H9 (cell line): Measurements from ENCODE around the gene ZMYND8. TPM values are rescaled to one million over a fixed set of nuclear protein-coding genes. Genes with fewer than 3 reads are reported as not detected.
A peak's percentile ranks its signal among the peaks of the same experiment; 100 is the strongest.

Source experiments
- DNase-seq: peaks from one replicate; pipeline ENCODE4 v3.0.0-alpha.2; 2017
- H2AFZ ChIP-seq: one replicate; pipeline ENCODE4 v1.6.1; 2013; ENCODE audit warnings: mild to moderate bottlenecking, low read length, control low read depth, moderate library complexity
- H2AK5ac ChIP-seq: 2 replicates; pipeline ENCODE4 v1.6.1; 2013; ENCODE audit warnings: low read length, control low read depth, mixed read lengths; ENCODE audit not compliant: insufficient read length
- H2BK120ac ChIP-seq: one replicate; pipeline ENCODE4 v1.6.1; 2013; ENCODE audit warnings: low read depth, mild to moderate bottlenecking, low read length, control low read depth, inconsistent platforms; ENCODE audit not compliant: poor library complexity, severe bottlenecking
- H2BK12ac ChIP-seq: 2 replicates; pipeline ENCODE4 v1.6.1; 2013; ENCODE audit warnings: low read length, control low read depth, mixed read lengths, low read depth; ENCODE audit not compliant: insufficient read length
- H2BK15ac ChIP-seq: 2 replicates; pipeline ENCODE4 v1.6.1; 2013; ENCODE audit warnings: low read depth, low read length, control low read depth
- H2BK20ac ChIP-seq: one replicate; pipeline ENCODE4 v1.6.1; 2013; ENCODE audit warnings: low read depth, mild to moderate bottlenecking, low read length, control low read depth, inconsistent platforms; ENCODE audit not compliant: poor library complexity, severe bottlenecking
- H2BK5ac ChIP-seq: 2 replicates; pipeline ENCODE4 v1.6.1; 2013; ENCODE audit warnings: low read length, control low read depth, mixed read lengths; ENCODE audit not compliant: insufficient read length
- H3K14ac ChIP-seq: 2 replicates; pipeline ENCODE4 v1.6.1; 2013; ENCODE audit warnings: low read length, control low read depth; ENCODE audit not compliant: insufficient read depth
- H3K18ac ChIP-seq: 2 replicates; pipeline ENCODE4 v1.6.1; 2013; ENCODE audit warnings: low read depth, mild to moderate bottlenecking, mixed read lengths, low read length, control low read depth; ENCODE audit not compliant: insufficient read length
- H3K23ac ChIP-seq: 2 replicates; pipeline ENCODE4 v1.6.1; 2013; ENCODE audit warnings: low read length, control low read depth, mixed read lengths, low read depth; ENCODE audit not compliant: insufficient read length
- H3K23me2 ChIP-seq: 2 replicates; pipeline ENCODE4 v1.6.1; 2013; ENCODE audit warnings: low read depth, mild to moderate bottlenecking, mixed read lengths, low read length, control low read depth; ENCODE audit not compliant: insufficient read length, poor library complexity, severe bottlenecking
- H3K27ac ChIP-seq: 2 replicates; pipeline ENCODE4 v1.5.1; 2013; ENCODE audit warnings: low read length, control low read depth, mixed read lengths, low read depth; ENCODE audit not compliant: insufficient read length
- H3K27me3 ChIP-seq: 2 replicates; pipeline ENCODE4 v1.6.1; 2013; ENCODE audit warnings: low read length, control low read depth, inconsistent platforms; ENCODE audit not compliant: insufficient read depth
- H3K4ac ChIP-seq: 2 replicates; pipeline ENCODE4 v1.6.1; 2013; ENCODE audit warnings: low read depth, mild to moderate bottlenecking, control low read depth, inconsistent platforms, low read length, moderate library complexity
- H3K4me1 ChIP-seq: 2 replicates; pipeline ENCODE4 v1.6.1; 2013; ENCODE audit warnings: low read length, control low read depth, inconsistent platforms; ENCODE audit not compliant: insufficient read depth
- H3K4me2 ChIP-seq: 2 replicates; pipeline ENCODE4 v1.6.1; 2013; ENCODE audit warnings: low read length, control low read depth, mixed read lengths; ENCODE audit not compliant: insufficient read length, insufficient read depth
- H3K56ac ChIP-seq: 2 replicates; pipeline ENCODE4 v1.6.1; 2013; ENCODE audit warnings: low read depth, mild to moderate bottlenecking, mixed read lengths, low read length, control low read depth; ENCODE audit not compliant: insufficient read length
- H3K79me1 ChIP-seq: 2 replicates; pipeline ENCODE4 v1.6.1; 2013; ENCODE audit warnings: low read depth, mild to moderate bottlenecking, moderate library complexity, low read length, control low read depth, inconsistent platforms; ENCODE audit not compliant: insufficient read depth, poor library complexity, severe bottlenecking
- H3K79me2 ChIP-seq: 2 replicates; pipeline ENCODE4 v1.6.1; 2013; ENCODE audit warnings: low read length, control low read depth, inconsistent platforms; ENCODE audit not compliant: insufficient read depth
- H3K9ac ChIP-seq: 2 replicates; pipeline ENCODE4 v1.6.1; 2013; ENCODE audit warnings: low read length, control low read depth, mixed read lengths; ENCODE audit not compliant: insufficient read length; ENCODE audit errors: extremely low read depth
- H3K9me3 ChIP-seq: one replicate; pipeline ENCODE4 v1.6.1; 2013; ENCODE audit warnings: low read depth, low read length, inconsistent platforms; ENCODE audit not compliant: control insufficient read depth
- H3T11ph ChIP-seq: one replicate; pipeline ENCODE4 v1.6.1; 2013; ENCODE audit warnings: mild to moderate bottlenecking, low read length, control low read depth, inconsistent platforms
- H4K20me1 ChIP-seq: one replicate; pipeline ENCODE4 v1.6.1; 2013; ENCODE audit not compliant: control insufficient read depth, insufficient read length, insufficient read depth
- H4K5ac ChIP-seq: 2 replicates; pipeline ENCODE4 v1.6.1; 2013; ENCODE audit warnings: low read depth, mild to moderate bottlenecking, mixed read lengths, low read length, control low read depth; ENCODE audit not compliant: insufficient read length
- H4K8ac ChIP-seq: replicated peaks from 2 replicates; pipeline ENCODE4 v1.6.1; 2013; ENCODE audit warnings: low read length, control low read depth, mixed read lengths, low read depth; ENCODE audit not compliant: insufficient read length
- H4K91ac ChIP-seq: 2 replicates; pipeline ENCODE4 v1.6.1; 2013; ENCODE audit warnings: low read depth, mild to moderate bottlenecking, moderate library complexity, mixed read lengths, low read length, control low read depth; ENCODE audit not compliant: insufficient read length
- H3K27ac Mint-ChIP-seq, 3 experiments: 2 replicates in 2 of 3; 3 replicates in 1 of 3; pipeline ENCODE4 v1.8.0; 2020 to 2021; ENCODE audit warnings: mixed read lengths in 3 of 3, mild to moderate bottlenecking in 1 of 3, moderate library complexity in 1 of 3
- H3K27me3 Mint-ChIP-seq: 2 replicates; pipeline ENCODE4 v1.8.0; 2021; ENCODE audit warnings: low read depth, mild to moderate bottlenecking, moderate library complexity, mixed read lengths
- H3K36me3 Mint-ChIP-seq, 3 experiments: 2 replicates in 2 of 3; 3 replicates in 1 of 3; pipeline ENCODE4 v1.8.0; 2020 to 2021; ENCODE audit warnings: low read depth in 3 of 3, mixed read lengths in 3 of 3; ENCODE audit not compliant: insufficient read depth in 1 of 3
- H3K4me1 Mint-ChIP-seq, 2 experiments: 2 replicates each; pipeline ENCODE4 v1.8.0; 2020; ENCODE audit warnings: mixed read lengths in 2 of 2
- H3K4me3 Mint-ChIP-seq, 2 experiments: 2 replicates in 1 of 2; 3 replicates in 1 of 2; pipeline ENCODE4 v1.8.0; 2020 to 2021; ENCODE audit warnings: mild to moderate bottlenecking in 2 of 2, mixed read lengths in 2 of 2, moderate library complexity in 1 of 2
- H3K9me3 Mint-ChIP-seq, 2 experiments: 2 replicates in 1 of 2; 3 replicates in 1 of 2; pipeline ENCODE4 v1.8.0; 2020; ENCODE audit warnings: mild to moderate bottlenecking in 2 of 2, mixed read lengths in 2 of 2, moderate library complexity in 1 of 2
- CTCF ChIP-seq: fragments of 200-600 bp; sonication (generic); conservative IDR thresholded peaks from 3 replicates; pipeline ENCODE4 v1.8.0; 2021; ENCODE audit warnings: antibody characterized with exemption, mild to moderate bottlenecking
- WGBS: extraction: QIAGEN DNeasy Blood & Tissue Kit; methylation state at CpG from one replicate; pipeline ENCODE4 v1.1.7; 2013; ENCODE audit warnings: missing lambda C conversion rate, low lambda C conversion rate, mixed read lengths; ENCODE audit not compliant: insufficient read length; ENCODE audit errors: extremely low coverage; 5-methylcytosine and 5-hydroxymethylcytosine counted together
- total RNA-seq: library from RNA; stranded (reverse); gene quantifications from 2 replicates; pipeline ENCODE4 v1.2.1, GENCODE V29; 2021

ZMYND8 gene
- total RNA-seq, 1 experiment from 2014 or later, result 158 TPM

- DNase-seq, result no peak
- H2BK5ac ChIP-seq, result no peak overlapping the region
- H2AFZ ChIP-seq, result no peak overlapping the region
- no peaks in the 10 kb centered on the region for H4K20me1 ChIP-seq
- Mint-ChIP-seq H3K4me3 (peak overlapping the region; percentile 4 to 27; a peak in 1 of 5 replicates), H3K4me1 (peaks cover 0 to 21% of the 10 kb centered on the region in 2 experiments; a peak in 3 of 4 replicates), H3K27me3 (no peaks in the 10 kb centered on the region; the same call in 1 of the 2 replicates), H3K36me3 (peaks cover 5 to 27% (median 6%) of the 10 kb centered on the region in 3 experiments; a peak in 5 of 7 replicates), H3K9me3 (no peaks in the 10 kb centered on the region), H3K27ac (no peak overlapping the region; a peak in 3 of 7 replicates)
- H2AK5ac ChIP-seq, result no peak overlapping the region
- H3K9ac ChIP-seq, result peak overlapping the region; percentile 30
- no peak overlapping the region for H4K5ac ChIP-seq
- H4K91ac ChIP-seq, result peak overlapping the region; percentile 39
- H3K79me1 ChIP-seq, result no peaks in the 10 kb centered on the region
- no peaks in the 10 kb centered on the region for H3K23me2 ChIP-seq
- no peaks in the 10 kb centered on the region for H3K9me3 ChIP-seq
- peak overlapping the region; percentile 85 for H2BK20ac ChIP-seq
- H3K4ac ChIP-seq, result no peak overlapping the region
- H3K4me1 ChIP-seq, result peaks cover 50% of the 10 kb centered on the region
- no peak for TF ChIP-seq CTCF
- H2BK120ac ChIP-seq, result no peak overlapping the region
- no peak overlapping the region for H3T11ph ChIP-seq
- H3K79me2 ChIP-seq, result peaks cover 67% of the 10 kb centered on the region; the same call in 1 of the 2 replicates
- no peak overlapping the region for H2BK15ac ChIP-seq
- H4K8ac ChIP-seq, result no peak overlapping the region
- no CpG with 5 or more reads among the region's 3 CpGs for WGBS
- H3K4me2 ChIP-seq, result no peak overlapping the region
- H3K27me3 ChIP-seq, result no peaks in the 10 kb centered on the region
- H2BK12ac ChIP-seq, result no peak overlapping the region
- no peak overlapping the region for H3K14ac ChIP-seq
- H3K23ac ChIP-seq, result no peak overlapping the region
- no peak overlapping the region for H3K56ac ChIP-seq
- H3K18ac ChIP-seq, result no peak overlapping the region
- H3K27ac ChIP-seq, result peak overlapping the region; percentile 88
Observed at GRCh38 chr20:47353239-47353691, 3.2 kb downstream of the ZMYND8 start.
